Cardiac muscle cell (in vitro differentiated cells and primary cell): ENCODE measurements around the gene CRIP1. TPM values are rescaled to one million over a fixed set of nuclear protein-coding genes. Genes with fewer than 3 reads are reported as not detected.

Experiments used
- DNase-seq, 2 donors: peaks; one replicate each; pipeline versions ENCODE4 v3.0.0 to v3.0.0-alpha.2; 2010 to 2017; ENCODE audit warnings: low read depth in 1 of 2, low spot score in 1 of 2
- H3K27ac ChIP-seq: fragments of 200-600 bp; sonication (generic); 2 replicates; pipeline ENCODE4 v1.5.1; 2016
- H3K27me3 ChIP-seq: fragments of 200-600 bp; sonication (generic); 2 replicates; pipeline ENCODE4 v1.6.0; 2016; ENCODE audit warnings: control low read depth
- H3K36me3 ChIP-seq: fragments of 200-600 bp; sonication (generic); 2 replicates; pipeline ENCODE4 v1.5.1; 2016; ENCODE audit warnings: control low read depth
- H3K4me1 ChIP-seq: fragments of 200-600 bp; sonication (generic); 2 replicates; pipeline ENCODE4 v1.8.1; 2017; ENCODE audit warnings: low read depth, mild to moderate bottlenecking, mixed run types
- H3K4me3 ChIP-seq: fragments of 200-600 bp; sonication (generic); 2 replicates; pipeline ENCODE4 v1.5.1; 2016; ENCODE audit warnings: mild to moderate bottlenecking
- H3K9me3 ChIP-seq: fragments of 200-600 bp; sonication (generic); 2 replicates; pipeline ENCODE4 v1.5.1; 2017; ENCODE audit warnings: low read depth, mild to moderate bottlenecking, control low read depth
- polyA plus RNA-seq: library from polyadenylated mRNA; unstranded; fragments of >200 nt; fragmentation: Nextera tagmentation; extraction: Ambion mirVana; gene quantifications from 2 replicates; pipeline ENCODE4 v1.2.1, GENCODE V29; 2016
- total RNA-seq: library from RNA; depleted of rRNA; stranded (reverse); fragments of >200 nt; gene quantifications from 2 replicates; pipeline ENCODE4 v1.2.3, GENCODE V29; 2016
- TF ChIP-seq, protein P1 (sequence below): IDR thresholded peaks from 2 replicates; pipeline ENCODE4 v1.5.1; 2012; ENCODE audit warnings: low read depth, mild to moderate bottlenecking, low read length

CRIP1 gene
- total and polyA plus RNA-seq, 2 experiments from 2014 or later: 51.1 to 196 TPM

DNA sequence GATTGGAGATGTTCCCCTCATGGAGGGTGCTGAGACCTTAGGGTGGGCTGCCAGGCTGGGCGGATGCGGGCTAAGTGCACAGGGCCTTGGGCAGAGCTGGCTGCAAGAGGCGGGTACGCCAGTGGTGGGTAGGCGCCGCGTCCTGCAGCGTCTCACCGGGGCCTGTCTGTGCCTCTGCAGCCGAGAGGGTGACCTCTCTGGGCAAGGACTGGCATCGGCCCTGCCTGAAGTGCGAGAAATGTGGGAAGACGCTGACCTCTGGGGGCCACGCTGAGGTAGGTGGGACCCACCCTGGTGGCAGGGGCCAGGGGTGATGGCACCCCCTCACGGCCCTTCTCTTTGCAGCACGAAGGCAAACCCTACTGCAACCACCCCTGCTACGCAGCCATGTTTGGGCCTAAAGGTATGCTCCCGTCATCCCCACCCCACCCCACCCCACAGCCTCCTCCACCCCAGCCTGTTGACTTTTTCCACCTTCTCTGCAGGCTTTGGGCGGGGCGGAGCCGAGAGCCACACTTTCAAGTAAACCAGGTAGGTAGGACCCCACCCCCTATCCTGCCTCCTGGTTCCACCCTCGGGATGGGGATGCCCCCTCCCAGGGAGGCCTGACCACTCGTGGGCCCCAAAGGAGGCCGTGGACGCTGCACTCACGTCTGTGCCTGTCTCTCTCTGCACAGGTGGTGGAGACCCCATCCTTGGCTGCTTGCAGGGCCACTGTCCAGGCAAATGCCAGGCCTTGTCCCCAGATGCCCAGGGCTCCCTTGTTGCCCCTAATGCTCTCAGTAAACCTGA is 1.5 kb downstream of the CRIP1 start:
- H3K36me3 ChIP-seq: no peaks in the 10 kb centered on the region
- H3K4me1 ChIP-seq: peaks cover 40% of the 10 kb centered on the region
- no peaks in the 10 kb centered on the region for H3K9me3 ChIP-seq
- no peaks in the 10 kb centered on the region for H3K27me3 ChIP-seq
- TF ChIP-seq, protein P1, sequence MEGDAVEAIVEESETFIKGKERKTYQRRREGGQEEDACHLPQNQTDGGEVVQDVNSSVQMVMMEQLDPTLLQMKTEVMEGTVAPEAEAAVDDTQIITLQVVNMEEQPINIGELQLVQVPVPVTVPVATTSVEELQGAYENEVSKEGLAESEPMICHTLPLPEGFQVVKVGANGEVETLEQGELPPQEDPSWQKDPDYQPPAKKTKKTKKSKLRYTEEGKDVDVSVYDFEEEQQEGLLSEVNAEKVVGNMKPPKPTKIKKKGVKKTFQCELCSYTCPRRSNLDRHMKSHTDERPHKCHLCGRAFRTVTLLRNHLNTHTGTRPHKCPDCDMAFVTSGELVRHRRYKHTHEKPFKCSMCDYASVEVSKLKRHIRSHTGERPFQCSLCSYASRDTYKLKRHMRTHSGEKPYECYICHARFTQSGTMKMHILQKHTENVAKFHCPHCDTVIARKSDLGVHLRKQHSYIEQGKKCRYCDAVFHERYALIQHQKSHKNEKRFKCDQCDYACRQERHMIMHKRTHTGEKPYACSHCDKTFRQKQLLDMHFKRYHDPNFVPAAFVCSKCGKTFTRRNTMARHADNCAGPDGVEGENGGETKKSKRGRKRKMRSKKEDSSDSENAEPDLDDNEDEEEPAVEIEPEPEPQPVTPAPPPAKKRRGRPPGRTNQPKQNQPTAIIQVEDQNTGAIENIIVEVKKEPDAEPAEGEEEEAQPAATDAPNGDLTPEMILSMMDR: no peak
- no peak overlapping the region for H3K4me3 ChIP-seq
- no peak for DNase-seq
- H3K27ac ChIP-seq: peak overlapping the region; percentile 92

- Histone ChIP-seq H3K27ac (peak overlapping the region; percentile 92), H3K36me3 (no peaks in the 10 kb centered on the region), H3K4me3 (no peak overlapping the region), H3K27me3 (no peaks in the 10 kb centered on the region), H3K4me1 (peaks cover 32% of the 10 kb centered on the region), H3K9me3 (no peaks in the 10 kb centered on the region)
- TF ChIP-seq, protein P1: no peak
- DNase-seq: no peak
Observed at GRCh38 chr14:105488781-105489541, 2.3 kb downstream of the CRIP1 start.

DNA sequence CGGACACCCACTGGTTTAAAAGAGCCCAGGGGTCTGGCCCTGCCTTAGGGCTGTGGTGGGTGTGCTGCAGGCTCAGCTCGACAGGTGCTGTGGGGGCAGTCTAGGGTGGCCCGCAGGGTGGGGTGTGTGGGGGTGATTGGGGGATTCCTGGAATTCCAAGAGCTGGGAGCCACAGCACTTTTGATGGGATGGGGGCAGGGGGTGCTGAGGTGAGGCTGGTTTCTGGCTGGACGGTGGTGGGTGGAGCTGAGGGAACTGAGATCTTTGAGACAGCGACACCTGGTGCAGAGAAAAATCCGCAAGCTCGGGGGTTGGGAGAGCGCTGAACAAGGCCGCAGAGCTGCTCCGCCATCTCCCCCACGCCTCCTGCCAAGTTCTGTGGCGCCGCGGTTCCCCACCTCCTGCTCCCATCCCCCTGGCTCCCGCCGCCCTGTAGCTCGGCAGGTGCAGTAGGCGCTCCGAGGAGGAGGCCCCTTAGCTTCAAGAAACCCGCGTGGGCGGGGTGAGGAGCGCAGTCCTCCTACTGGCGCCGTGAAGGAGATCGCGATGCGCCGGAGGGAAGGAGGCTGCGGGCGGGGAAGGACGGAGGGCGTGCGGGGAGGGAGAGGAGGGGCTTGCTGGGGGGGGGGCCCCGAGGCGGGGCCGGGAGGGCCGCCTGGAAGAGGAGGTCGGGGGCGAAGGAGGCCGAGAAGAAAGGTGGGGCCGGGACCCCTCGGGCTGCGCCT is 3.0 kb downstream of the CRIP1 start:
- DNase-seq: peak; percentile 84 to 90
- Histone ChIP-seq H3K4me3 (peak overlapping the region; percentile 45), H3K36me3 (no peaks in the 10 kb centered on the region), H3K4me1 (peaks cover 29% of the 10 kb centered on the region), H3K27ac (peak overlapping the region; percentile 92), H3K27me3 (no peaks in the 10 kb centered on the region), H3K9me3 (no peaks in the 10 kb centered on the region)
- TF ChIP-seq, protein P1: peak; percentile 69

DNA sequence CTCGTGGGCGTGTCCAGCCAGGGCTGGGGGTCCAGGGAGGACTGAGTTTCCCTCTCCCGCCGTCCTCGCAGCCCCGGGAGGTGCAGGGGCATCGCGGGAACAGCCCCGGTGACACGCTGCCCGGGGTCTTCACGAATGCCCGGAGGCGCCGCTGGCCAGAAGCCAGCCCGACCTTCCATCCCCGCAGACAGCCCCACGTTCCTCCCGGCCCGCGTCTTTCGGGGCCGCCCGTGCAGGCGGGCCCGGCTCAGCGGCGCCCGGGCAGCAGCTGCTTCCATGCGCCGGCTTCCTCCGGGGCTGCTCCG is 3.5 kb downstream of the CRIP1 start:
- TF ChIP-seq, protein P1: no peak
- Histone ChIP-seq H3K4me3 (peak overlapping the region; percentile 45), H3K4me1 (peaks cover 24% of the 10 kb centered on the region), H3K27ac (peak overlapping the region; percentile 92), H3K9me3 (no peaks in the 10 kb centered on the region), H3K36me3 (no peaks in the 10 kb centered on the region), H3K27me3 (no peaks in the 10 kb centered on the region)
- DNase-seq: no peak

GRCh38 chr14:105490572-105491365 is 4.1 kb downstream of the CRIP1 start, which contains the start of gene TEDC1:
Gene TEDC1 (plus strand): TSS chr14:105491246. CDS start chr14:105491376, 130 bp downstream.
- H3K36me3 ChIP-seq: no peaks in the 10 kb centered on the region
- peak; percentile 98 to 100 for DNase-seq
- TF ChIP-seq, protein P1: peak; percentile 64
- H3K4me3 ChIP-seq: peak within 1 kb of the TSS; percentile 45
- peak within 1 kb of the TSS; percentile 92 for H3K27ac ChIP-seq
- no peaks in the 10 kb centered on the region for H3K27me3 ChIP-seq
- H3K9me3 ChIP-seq: no peaks in the 10 kb centered on the region
- peaks cover 18% of the 10 kb centered on the region for H3K4me1 ChIP-seq
